ENCODE data around the gene PIGS.
A peak's percentile ranks its signal among the peaks of the same experiment; 100 is the strongest.
"Not testable (repeated sequence)": the region's sequence is repeated elsewhere in the genome, so short reads cannot be mapped to it uniquely, and the experiment has no call there.

Gene PIGS

DNA sequence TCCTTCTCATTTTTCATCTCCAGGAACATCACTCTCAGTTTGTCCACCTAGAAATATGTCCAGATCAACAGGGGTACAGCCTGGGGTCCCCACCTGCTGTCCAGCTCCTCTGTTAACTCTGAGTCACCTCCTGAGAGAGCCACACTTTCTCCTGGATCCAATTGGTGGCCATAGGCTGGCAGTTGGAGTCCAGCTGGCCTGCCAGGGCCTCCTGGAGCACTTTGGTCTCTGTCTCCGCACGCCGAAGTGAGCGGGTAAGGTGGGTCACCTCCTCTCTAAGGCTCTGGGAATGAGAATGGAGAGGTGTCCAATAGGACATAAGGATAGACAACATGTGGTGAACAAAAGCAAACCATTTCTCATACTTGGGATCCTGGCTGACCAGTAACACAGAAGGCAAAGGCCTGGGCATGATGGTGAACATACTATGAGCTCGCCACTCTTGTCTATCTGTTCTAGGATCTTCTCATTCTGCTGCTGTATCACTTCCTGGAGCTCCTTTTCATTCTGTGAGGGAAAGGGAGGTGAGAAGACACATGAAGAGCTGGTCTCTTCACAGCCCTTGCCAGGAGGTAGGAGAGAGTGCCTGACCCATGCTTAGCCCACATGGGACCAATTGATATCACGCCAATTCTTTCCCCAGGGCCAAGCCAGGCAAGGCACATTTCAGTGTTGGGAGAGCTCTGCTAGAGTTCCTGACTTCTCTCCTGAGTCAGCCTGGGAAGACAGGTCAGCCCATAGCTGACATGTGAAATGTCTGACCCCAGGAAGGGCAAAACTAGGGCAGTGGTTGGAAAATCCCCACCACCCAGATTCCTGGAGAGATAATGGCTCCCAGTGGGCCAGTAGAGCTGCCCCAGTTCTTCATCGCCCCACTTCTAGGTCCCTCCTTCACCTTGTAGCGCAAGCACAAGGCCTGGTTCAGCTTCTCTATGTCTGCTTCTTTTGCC lies 7.2 kb upstream of the PIGS start:
- no peak for DNase-seq

DNA sequence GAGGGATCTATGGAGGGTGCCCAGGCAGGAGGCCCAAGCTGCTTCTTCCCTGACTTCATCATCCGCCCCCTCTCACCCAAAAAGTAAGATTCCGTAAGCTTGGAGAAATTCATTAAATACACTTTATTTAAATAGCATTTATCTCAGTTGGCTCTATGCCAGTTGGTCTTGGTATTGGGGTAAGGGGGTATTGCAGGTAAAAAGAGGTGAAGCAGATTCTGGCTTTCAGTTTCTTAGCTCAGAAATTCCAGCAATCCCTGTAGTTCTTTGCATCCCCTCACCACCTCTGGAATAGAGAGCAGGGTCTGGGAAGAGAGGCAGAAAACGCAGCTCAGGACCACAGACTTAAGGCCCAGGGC lies 6.1 kb upstream of the PIGS start:
- no peak for DNase-seq

DNA sequence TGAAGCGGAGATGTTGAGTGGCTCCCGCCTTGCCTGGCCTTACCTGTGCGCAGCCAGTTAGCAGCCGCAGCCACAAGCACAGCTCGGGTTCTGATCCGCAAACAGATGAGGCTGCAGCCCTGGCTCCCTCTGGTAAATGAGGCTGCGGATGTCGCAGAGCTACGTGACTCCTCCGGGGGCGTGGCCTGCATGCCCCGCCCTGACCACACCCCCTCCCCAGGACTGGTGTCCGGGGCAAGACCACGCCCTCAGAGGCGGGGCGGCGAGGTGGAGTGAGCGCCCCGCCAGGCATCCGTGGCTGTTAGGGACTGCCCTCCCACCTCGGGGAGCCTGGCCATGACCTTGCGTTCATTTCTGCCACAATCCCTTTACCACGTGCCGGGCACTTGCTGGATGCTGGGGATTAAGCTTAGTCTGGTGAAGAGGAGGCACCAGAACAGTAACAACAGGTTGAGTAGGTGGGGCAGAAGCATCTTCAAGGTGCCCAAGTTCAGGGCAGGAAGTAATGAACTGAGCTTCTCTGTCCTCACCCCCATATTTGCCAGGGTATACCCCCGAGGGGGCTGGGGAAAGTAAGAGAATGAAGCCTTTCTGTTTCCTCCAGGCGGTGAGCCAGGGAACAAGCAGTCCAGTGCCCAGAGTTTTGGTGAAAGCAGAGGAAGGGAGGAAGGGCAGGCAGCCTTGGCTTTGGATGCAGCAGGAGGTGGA lies 5.6 kb upstream of the PIGS start, which contains the start of gene ALDOC:
Gene ALDOC (minus strand): TSS at position 138 of the 708 bp plus-strand sequence. CDS start 1,363 bp downstream, outside the sequence.
- DNase-seq: peak; percentile 98

DNA sequence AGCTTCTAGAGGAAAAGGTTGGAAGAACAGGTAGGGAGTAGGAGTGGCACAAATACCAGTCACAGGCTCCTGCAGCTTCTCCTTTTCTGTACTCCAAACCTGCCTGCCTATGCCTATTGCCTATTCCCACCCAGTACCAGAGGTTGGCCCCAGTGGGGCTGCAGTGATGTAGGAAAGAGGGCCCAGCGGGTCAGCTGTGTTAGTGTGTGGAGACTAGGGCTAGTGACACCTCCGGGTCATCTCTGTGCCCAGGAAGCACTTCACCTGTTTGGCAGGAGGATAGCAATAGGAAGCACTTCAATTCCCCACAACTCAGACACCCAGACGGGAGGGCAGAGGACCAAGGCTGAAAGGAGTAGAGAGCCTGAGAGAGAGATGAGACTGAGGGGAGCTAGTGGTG lies 4.7 kb upstream of the PIGS start:
- DNase-seq: not testable (repeated sequence)

DNA sequence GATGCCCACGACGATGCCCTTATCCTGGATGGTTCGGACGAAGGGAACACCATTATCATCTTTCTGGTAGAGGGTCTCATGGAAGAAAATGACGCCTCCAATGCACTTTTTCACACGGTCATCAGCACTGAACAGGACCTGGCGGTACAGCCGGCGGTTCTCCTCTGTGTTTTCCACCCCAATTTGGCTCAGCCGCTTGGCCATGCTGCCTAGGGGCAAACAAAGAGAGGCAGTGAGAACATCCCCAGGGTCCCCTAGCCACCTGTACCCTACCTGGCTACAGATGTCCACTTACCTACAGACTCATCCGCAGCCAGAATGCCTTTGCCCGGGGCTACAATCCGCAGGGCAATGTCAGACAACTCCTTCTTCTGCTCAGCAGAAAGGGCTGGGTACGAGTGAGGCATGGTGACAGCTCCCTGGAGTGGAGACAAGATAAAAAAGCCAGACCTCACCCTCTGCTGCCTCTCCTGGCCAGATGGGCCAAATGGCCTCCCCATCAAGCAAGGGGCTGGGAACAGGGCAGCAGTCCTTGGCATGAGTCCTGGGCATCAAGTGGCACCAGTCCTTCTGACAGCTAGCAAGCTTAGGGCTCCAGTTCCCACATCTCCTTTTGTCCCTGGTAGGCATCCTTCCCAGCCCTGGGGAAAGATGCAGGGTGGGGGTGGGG lies 3.9 kb upstream of the PIGS start:
- DNase-seq: no peak

DNA sequence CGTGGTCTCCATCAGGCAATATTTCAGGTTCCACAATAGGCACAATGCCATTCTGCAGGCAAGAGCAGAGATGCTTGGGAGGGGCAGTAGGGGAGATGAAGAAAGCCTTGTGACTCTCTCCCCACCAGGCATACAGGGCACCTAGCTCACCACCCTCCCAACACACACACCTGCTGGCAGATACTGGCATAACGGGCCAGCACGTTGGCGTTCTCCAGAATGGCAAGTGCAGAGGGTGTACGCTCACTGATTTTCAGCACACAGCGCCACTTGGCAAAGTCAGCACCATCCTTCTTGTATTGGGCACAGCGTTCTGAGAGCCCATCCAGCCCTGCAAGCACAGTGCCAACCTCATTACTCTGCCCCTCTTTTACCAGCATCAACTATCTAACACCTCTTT lies 3.2 kb upstream of the PIGS start:
- DNase-seq: no peak

DNA sequence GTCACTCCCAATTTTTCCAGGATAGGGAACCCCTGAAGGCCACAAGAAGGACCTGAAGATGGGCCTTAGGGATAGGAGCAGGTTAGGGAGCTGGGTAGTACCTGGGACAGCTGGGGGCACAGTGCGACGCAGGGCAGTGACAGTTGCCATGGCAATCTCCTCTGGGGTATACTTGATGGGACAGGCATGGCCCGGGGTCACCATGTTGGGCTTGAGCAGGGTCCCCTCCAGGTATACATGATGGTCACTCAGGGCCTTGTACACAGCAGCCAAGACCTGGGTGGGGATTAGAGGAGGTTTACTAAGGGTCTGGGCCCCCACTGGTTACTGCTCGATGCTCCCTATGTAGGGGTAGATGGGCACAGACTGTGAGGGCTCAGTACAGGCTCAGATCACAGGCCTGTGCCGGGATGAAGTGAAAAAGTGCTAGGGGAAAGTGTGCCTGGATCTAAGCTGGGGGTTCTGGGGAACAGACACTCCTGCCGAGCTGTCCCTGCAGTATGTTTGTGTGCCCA lies 2.7 kb upstream of the PIGS start:
- DNase-seq: no peak

DNA sequence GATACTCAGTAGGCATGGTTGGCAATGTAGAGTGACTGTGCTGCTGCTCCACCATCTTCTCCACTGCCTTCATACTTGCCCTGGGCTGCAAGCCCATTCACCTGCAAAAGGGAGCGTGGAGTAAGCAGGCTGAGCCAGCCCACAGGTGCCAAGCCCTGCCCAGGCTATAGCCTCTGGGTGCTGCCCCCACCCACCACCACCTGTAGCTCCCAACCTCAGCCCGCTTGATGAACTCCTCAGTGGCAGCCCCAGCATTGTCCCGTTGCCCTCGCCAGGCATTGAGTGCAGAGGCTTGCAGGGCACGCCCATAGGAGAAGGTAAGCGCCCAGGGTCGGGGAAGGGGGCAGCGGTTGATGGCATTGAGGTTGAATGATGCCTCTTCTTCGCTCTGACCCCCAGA lies 2.2 kb upstream of the PIGS start:
- no peak for DNase-seq

DNA sequence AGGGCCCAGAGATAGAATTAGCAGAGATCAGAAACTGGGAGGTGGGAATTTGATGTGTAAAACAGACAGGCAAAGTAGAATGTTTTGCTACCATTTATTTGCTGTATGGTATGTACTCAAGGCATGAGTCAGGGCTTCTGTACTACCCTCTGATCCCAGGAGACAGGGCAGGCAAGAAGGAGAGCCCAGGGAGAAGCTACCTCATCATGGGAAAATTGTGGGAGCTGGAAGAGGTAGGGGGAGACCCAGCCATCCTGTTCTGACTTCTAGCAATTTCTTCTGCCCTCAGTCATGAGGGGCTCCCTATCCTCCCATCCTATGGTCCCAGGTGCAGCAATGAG lies 1.7 kb upstream of the PIGS start:
- DNase-seq: no peak

DNA sequence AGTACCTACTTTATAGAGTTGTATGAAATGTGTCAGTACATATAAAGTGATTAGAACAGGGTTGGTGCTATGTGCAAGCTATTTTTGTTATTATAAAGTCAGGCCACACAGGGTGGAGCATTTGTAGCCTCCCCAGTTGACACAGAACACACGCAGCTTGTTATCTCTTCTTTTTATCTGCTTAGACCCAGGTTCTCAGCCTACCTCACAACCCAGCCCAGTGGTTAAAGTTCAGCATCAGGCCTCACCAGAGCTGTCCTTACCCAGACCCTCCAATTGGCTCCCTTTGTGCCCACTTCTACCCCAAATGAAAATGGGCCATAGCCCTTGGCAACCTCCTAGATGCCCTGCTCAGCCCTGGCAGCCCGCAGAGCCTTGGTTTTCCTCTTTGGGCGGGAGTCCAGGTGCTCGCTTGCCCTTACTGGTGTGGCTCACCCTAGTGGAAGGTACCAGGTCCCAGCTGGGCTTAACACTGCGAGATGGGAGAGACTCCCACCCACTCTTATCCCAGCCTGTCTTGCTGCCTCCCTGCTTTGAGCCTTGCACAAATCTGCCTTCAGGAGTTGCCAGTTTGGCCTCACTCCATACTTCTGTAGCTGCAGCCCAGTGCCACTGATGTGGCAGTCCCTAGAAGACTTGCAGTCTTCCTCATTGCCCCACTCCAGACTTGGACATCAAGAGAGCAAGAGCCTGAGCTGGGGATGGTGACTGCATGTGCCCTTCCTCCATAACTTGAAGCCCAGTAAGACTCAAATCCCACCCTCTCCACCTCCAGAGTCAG lies 1.1 kb upstream of the PIGS start:
- DNase-seq: no peak

DNA sequence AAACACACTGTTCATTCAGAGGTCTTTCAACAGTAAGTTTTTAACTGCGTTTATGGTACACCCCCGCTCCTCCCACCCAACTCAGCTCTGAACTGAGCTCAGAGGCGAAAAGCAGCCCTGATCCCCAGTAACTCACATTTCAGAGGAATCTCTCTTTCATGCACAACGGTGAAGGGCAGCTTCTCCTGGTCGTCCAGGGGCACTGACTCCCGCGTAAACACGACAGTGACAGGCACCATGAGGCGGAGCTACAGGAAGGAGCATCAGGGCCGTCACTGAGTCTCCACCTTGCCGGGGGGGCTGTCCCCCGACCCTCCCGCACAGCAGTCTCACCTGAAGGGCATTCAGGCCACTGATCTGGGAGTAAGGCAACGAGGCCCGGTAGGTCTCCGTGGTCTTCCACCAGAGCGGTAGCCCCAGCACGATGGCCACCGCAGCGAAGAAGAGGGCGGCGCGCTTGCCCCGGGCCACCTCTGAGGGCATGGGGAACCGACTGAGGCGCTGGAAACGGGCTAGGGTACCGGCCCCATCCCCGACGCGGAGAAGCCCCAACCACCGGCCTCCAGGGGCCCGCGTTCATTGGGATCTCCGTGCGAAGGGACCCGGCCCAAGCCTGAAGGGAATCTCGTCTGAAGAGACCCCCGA lies 486 bp downstream of the PIGS start:
- DNase-seq: peak; percentile 31

DNA sequence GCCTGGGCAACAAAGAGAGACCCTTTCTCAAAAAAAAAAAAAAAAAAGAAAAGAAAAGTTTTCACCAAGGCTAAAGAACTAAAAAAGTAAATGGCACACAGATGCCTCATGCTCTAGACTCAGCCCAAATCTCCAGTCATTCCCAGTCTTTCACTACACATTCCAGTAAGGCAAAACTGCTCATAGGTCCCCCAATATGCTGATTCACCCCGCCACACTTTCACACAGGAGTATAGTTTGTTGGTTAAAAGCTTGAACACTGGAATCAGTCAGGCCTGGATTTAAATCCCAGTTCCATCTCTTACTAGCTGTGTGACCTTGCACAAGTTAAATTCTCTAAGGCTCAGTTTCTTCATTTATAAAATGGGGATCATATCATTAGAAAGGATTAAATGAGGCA lies 1.9 kb downstream of the PIGS start:
- DNase-seq: no peak

DNA sequence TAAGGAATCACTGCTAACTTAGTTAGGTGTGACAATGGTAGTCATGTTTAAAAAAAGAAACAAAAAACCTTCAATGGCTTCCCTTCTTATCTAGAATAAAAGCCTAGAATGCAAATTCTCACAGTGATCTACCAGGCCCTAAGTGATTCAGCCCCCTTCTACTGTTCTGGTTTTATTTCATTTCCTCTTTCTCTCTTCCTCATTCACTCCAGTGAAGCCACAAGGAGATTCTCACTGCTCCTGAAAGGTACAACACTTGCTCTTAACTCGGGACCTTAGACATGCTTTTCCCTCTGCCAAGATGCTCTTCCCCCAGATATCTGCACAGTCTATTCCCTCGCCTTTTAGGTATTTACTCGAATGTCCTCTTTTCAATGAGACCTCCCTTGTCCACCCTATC lies 3.7 kb downstream of the PIGS start:
- no peak for DNase-seq

DNA sequence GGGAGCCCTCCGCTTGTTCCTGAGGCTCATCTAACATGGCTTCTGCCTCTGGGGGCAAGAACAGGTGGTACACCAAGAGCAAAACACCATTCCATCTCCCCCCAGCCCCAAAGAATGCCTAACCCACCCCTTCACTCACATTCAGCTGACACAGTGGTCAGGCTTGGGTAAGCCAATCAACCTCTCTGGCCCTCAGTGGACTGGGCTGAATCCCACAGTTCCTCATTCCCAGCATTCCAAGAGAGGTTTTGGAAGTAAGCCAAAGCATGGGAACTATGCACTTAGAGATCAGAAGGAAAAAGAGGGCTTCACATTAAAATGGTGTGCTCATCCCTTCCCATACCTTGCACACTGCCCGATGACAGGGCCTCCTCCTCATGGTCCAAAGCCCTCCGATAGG lies 7.8 kb downstream of the PIGS start:
- no peak for DNase-seq

DNA sequence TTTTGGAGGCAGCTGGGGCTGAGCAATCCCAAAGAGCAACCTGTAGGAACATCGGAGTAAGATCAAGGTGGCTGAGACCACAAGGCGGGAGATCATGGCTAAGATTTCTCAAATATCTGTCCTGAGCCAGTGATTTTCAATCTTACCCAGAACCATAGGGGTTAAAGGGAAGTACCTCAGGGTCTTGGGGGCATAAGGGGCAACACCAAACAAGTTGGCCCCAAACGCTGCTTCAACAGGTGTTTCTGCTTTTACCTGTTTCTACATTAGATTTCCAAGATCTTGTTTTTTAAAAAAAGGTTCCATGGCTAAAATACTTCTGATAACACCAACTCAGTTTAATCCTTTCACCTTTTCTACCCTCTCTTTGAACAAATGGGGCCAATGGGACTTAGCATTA lies 16.3 kb downstream of the PIGS start:
- DNase-seq: no peak

DNA sequence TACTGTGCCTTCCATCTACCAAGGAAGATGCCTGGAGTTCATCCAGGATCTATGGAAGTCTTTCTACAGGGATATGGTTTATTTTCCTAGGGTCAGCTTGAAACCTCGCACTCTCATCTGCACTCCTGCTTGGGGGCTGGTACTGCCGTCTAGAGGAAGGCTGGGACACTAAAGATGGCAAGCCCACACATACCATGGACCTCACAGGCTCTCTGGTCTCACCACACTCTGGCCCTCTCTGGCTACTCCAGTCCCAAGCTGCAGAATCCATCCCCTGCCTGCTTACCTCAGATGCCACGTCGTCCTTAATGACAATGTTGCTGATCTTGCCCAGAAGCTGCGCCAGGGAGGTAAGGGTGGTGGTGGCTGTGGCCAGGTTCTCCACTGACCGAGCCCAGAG lies 16.8 kb downstream of the PIGS start:
- DNase-seq: no peak

DNA sequence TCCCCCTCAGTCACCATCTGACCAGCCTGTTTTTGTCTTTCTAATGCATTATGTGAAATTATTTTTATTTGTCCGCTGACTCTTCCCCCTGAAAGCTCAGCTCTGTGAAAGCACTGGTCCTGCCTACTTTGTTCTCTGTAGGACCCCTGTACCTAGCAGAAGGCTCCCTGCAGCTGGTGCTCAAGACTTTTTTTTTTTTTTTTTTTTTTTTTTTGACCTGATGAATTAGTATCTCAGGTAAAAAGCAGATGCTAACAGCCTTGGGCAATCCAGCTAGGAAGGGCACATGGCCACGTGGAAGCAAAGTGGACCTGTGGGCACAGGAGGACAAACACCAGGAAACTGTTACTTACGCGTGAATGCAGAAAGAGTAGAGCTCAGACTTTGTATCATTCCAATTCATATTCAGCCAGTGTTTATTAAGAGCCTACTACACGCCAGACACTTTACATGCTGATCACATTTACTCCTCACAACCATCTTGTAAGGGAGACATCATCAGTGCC lies 18.3 kb downstream of the PIGS start:
- no peak for DNase-seq

DNA sequence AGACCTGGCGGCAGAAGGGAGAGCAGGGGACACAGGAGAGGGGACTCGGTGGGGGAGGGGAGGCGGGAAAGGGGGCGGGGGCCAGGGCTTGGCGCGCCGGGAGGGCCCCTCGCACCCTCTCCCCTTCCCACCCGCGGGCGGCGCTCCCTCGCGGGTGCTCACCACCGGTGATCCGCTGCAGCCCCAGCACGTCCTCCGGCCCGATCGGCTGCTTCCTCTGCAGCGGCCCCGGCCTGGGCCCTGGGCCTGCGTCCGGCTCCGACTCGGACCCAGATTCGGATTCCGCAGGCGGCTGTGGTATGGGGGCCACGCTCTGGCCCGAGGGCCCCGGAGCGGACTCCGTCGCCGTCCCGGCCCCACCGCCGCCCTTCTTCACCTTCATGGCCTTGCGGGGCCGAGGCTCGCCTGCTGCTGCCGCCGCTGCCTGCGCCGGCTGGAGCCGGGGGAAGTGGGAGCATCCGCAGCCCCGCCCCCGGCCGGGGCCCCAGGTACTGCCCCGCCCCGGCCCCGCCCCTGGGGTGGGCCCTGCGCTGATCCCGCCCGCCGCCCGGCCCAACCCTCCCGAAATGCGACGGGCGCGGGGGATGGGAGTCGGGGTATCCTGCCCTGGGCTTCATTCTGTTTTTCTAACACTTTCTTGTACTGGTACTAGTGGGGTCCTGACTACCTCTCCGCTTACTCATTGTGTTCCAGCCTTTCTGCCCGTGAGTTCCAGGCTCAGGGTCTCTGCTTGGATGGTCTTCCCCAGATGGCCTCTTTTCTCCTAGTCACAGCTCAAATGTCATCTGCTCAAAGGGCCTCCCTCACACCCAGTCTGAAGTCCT lies 18.9 kb downstream of the PIGS start, which contains the start of gene UNC119:
Gene UNC119 (minus strand): TSS at position 449 of the 824 bp plus-strand sequence. CDS start 67 bp downstream, at position 382.
- DNase-seq: peak; percentile 73

DNA sequence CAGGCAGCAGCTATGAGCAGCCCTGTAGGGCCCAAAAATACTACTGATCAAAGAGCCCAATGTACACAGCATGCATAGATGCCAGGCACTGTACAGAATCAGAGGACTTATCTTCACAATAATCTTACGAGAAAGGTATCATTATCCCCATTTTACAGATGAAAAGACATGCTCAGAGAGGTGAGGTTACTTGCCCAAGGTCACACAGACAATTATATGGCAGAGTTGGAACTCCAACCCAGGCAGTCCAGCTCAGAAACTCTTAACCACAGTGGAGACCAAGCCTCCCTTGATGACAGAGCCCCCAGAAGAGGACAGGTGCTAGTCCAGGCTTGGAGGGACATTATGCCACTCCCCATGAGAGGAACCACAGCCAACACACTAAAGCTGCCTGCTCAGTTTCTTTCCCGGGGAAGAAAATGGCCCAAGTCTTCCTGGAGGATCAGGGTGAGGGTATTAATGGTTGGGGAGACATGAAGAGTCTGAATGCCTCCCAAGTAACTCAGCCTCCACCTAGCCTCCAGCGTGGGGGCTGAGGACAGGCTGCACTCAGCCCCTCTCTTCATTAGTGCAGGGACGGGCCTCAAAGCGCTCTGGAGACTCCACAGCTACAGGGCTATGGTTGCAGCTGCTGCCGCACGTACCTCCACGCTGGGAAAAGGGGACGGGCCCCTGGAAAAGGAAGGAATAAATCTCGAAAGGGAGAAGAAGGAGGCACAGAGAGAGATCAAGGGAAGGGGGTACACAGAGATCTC lies 19.7 kb downstream of the PIGS start:
- no peak for DNase-seq

DNA sequence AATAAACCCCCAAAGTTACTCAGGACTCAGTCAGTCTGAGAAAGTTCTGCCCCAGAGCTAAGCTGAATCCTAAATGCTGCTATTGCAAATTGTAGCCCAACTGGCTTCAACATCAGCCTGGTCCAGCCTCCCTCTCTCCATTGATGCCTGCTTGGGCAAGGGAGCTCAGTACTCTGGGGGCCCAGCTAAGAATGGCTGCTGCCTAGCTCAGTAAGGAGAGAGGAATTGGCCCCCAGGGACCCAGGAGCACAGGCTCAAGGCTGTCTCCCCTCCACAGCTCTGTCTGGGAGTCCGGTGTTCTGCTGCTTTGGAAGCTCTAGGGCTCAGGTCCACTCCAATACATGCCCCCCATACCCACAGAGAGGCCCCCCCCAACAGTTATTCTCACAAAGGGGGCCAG lies 20.5 kb downstream of the PIGS start:
- no peak for DNase-seq
